H1 (cell line): ENCODE data around the gene FGFRL1. TPM values are rescaled to one million over a fixed set of nuclear protein-coding genes. Genes with fewer than 3 reads are reported as not detected.

Source experiments
- CTCF ChIA-PET: fragments of 300-600 bp; sonication (Branson Sonifier 250); formaldehyde crosslinking; loops from one replicate; lab custom pipeline; 2021; ENCODE audit not compliant: partially characterized antibody; lab: Charles Lee
- POLR2A ChIA-PET: fragments of 300-600 bp; sonication (Branson Sonifier 250); formaldehyde crosslinking; loops from one replicate; lab custom pipeline; 2021; ENCODE audit warnings: inconsistent platforms; ENCODE audit not compliant: partially characterized antibody; lab: Charles Lee
- DNase-seq, 2 experiments: peaks; one replicate each; pipeline versions ENCODE4 v3.0.0 to v3.0.0-alpha.2; 2010 to 2022; ENCODE audit warnings: low spot score in 2 of 2, low read depth in 1 of 2, mixed read lengths in 1 of 2
- FAIRE-seq: peaks from 2 replicates; lab custom pipeline; 2011; peaks lifted over from hg19 to GRCh38; lab: Jason Lieb, UNC
- H2AFZ ChIP-seq: 2 replicates; pipeline ENCODE4 v1.8.1; 2012; ENCODE audit warnings: low read length, inconsistent platforms
- H2AK5ac ChIP-seq: 2 replicates; pipeline ENCODE4 v1.6.1; 2013; ENCODE audit warnings: low read depth, low read length
- H2BK120ac ChIP-seq: replicated peaks from 2 replicates; pipeline ENCODE3; 2013; ENCODE audit warnings: low read depth, low read length, inconsistent platforms
- H2BK12ac ChIP-seq: 2 replicates; pipeline ENCODE4 v1.6.1; 2013; ENCODE audit warnings: low read depth, low read length
- H2BK15ac ChIP-seq: 2 replicates; pipeline ENCODE4 v1.6.1; 2013; ENCODE audit warnings: low read length
- H2BK20ac ChIP-seq: 2 replicates; pipeline ENCODE4 v1.6.1; 2013; ENCODE audit warnings: low read length
- H2BK5ac ChIP-seq: 2 replicates; pipeline ENCODE4 v1.6.1; 2013; ENCODE audit warnings: low read depth, low read length
- H3K14ac ChIP-seq: 2 replicates; pipeline ENCODE4 v1.6.1; 2013; ENCODE audit warnings: inconsistent platforms; ENCODE audit not compliant: insufficient read length
- H3K18ac ChIP-seq: 2 replicates; pipeline ENCODE4 v1.6.1; 2013; ENCODE audit warnings: low read length; ENCODE audit errors: extremely low read depth
- H3K23ac ChIP-seq: 2 replicates; pipeline ENCODE4 v1.6.1; 2013; ENCODE audit warnings: inconsistent platforms; ENCODE audit not compliant: insufficient read length
- H3K23me2 ChIP-seq: 2 replicates; pipeline ENCODE4 v1.6.1; 2013; ENCODE audit warnings: low read depth, low read length
- H3K27ac ChIP-seq: 2 replicates; pipeline ENCODE4 v1.6.1; 2011; ENCODE audit warnings: low read depth, low read length, inconsistent platforms
- H3K27me3 ChIP-seq, 4 experiments: replicated peaks in 1 of 4; 1 replicate in 1 of 4; 2 replicates in 3 of 4; pipeline versions ENCODE4 v1.6.1 to v1.8.1; 2011 to 2013; ENCODE audit warnings: low read length in 3 of 4, mild to moderate bottlenecking in 3 of 4, inconsistent platforms in 2 of 4, mixed read lengths in 2 of 4, moderate library complexity in 1 of 4; ENCODE audit not compliant: control insufficient read depth in 3 of 4, insufficient read depth in 3 of 4; ENCODE audit errors: extremely low read depth in 1 of 4
- H3K36me3 ChIP-seq, 4 experiments: 2 replicates each; pipeline versions ENCODE4 v1.6.1 to v1.8.1; 2011 to 2013; ENCODE audit warnings: mild to moderate bottlenecking in 4 of 4, low read length in 3 of 4, moderate library complexity in 2 of 4, control low read depth in 1 of 4, inconsistent platforms in 1 of 4; ENCODE audit not compliant: insufficient read depth in 4 of 4, control insufficient read depth in 2 of 4
- H3K4ac ChIP-seq: replicated peaks from 2 replicates; pipeline ENCODE3; 2013; ENCODE audit warnings: low read length, low read depth, mixed read lengths, inconsistent platforms; ENCODE audit not compliant: insufficient read length
- H3K4me1 ChIP-seq, 4 experiments: replicated peaks in 1 of 4; 1 replicate in 1 of 4; 2 replicates in 3 of 4; pipeline versions ENCODE4 v1.6.1 to v1.8.1; 2011 to 2013; ENCODE audit warnings: low read length in 3 of 4, inconsistent platforms in 2 of 4, mixed read lengths in 1 of 4; ENCODE audit not compliant: insufficient read depth in 4 of 4, control insufficient read depth in 3 of 4
- H3K4me2 ChIP-seq, 2 experiments: 2 replicates each; pipeline versions ENCODE4 v1.6.1 to v1.8.1; 2011 to 2013; ENCODE audit warnings: low read depth in 2 of 2, low read length in 2 of 2, control low read depth in 1 of 2, inconsistent platforms in 1 of 2, mild to moderate bottlenecking in 1 of 2; ENCODE audit not compliant: insufficient read depth in 1 of 2
- H3K4me3 ChIP-seq, 4 experiments: fragments of 200-600, 300-600 bp in 1 of 4; sonication (generic), shearing (Covaris generic), sonication (Bioruptor Twin) in 1 of 4; 2 replicates each; pipeline versions ENCODE4 v1.5.1 to v1.8.1; 2011 to 2016; ENCODE audit warnings: low read length in 4 of 4, low read depth in 3 of 4, control low read depth in 2 of 4, inconsistent platforms in 2 of 4, mild to moderate bottlenecking in 2 of 4, mixed read lengths in 1 of 4, moderate library complexity in 1 of 4; ENCODE audit not compliant: insufficient read depth in 2 of 4; ENCODE audit errors: extremely low read depth in 1 of 4
- H3K56ac ChIP-seq: replicated peaks from 2 replicates; pipeline ENCODE3; 2013; ENCODE audit warnings: low read depth, mild to moderate bottlenecking, mixed read lengths, low read length, inconsistent platforms; ENCODE audit not compliant: insufficient read length
- H3K79me1 ChIP-seq: 2 replicates; pipeline ENCODE4 v1.6.1; 2013; ENCODE audit warnings: low read depth, low read length, control low read depth
- H3K79me2 ChIP-seq, 2 experiments: 2 replicates each; pipeline versions ENCODE4 v1.6.1 to v1.8.1; 2012 to 2013; ENCODE audit warnings: low read length in 2 of 2, mild to moderate bottlenecking in 2 of 2, inconsistent platforms in 1 of 2; ENCODE audit not compliant: insufficient read depth in 2 of 2, control insufficient read depth in 1 of 2
- H3K9ac ChIP-seq, 4 experiments: replicated peaks in 1 of 4; 1 replicate in 1 of 4; 2 replicates in 3 of 4; pipeline versions ENCODE4 v1.6.1 to v1.8.1; 2011 to 2013; ENCODE audit warnings: low read depth in 3 of 4, low read length in 3 of 4, control low read depth in 2 of 4, mild to moderate bottlenecking in 2 of 4, moderate library complexity in 2 of 4, inconsistent platforms in 1 of 4; ENCODE audit errors: extremely low read depth in 1 of 4
- H3K9me3 ChIP-seq, 2 experiments: 2 replicates each; pipeline versions ENCODE4 v1.6.1 to v1.8.1; 2012 to 2013; ENCODE audit warnings: mild to moderate bottlenecking in 2 of 2, moderate library complexity in 2 of 2, control low read depth in 1 of 2, inconsistent platforms in 1 of 2, low read depth in 1 of 2, low read length in 1 of 2, mixed read lengths in 1 of 2; ENCODE audit not compliant: insufficient read depth in 2 of 2
- H4K20me1 ChIP-seq, 2 experiments: replicated peaks in 1 of 2; 2 replicates each; pipeline versions ENCODE3 to v1.8.1; 2011 to 2013; ENCODE audit warnings: inconsistent platforms in 2 of 2, low read length in 2 of 2, mild to moderate bottlenecking in 1 of 2; ENCODE audit not compliant: insufficient read depth in 2 of 2, control insufficient read depth in 1 of 2
- H4K5ac ChIP-seq: 2 replicates; pipeline ENCODE4 v1.6.1; 2013; ENCODE audit warnings: low read length, low read depth, mixed read lengths, inconsistent platforms; ENCODE audit not compliant: insufficient read length
- H4K8ac ChIP-seq: 2 replicates; pipeline ENCODE4 v1.8.0; 2013; ENCODE audit warnings: mild to moderate bottlenecking, moderate library complexity, low read length, inconsistent platforms; ENCODE audit not compliant: insufficient read depth; ENCODE audit errors: extremely low read depth
- H4K91ac ChIP-seq: replicated peaks from 2 replicates; pipeline ENCODE3; 2013; ENCODE audit warnings: low read length, mixed read lengths, inconsistent platforms; ENCODE audit not compliant: insufficient read length
- BACH1 ChIP-seq: IDR thresholded peaks from 2 replicates; pipeline ENCODE4 v1.6.1; 2012; ENCODE audit warnings: low read length, improper control_type of control experiment
- CHD1 ChIP-seq: IDR thresholded peaks from 2 replicates; pipeline ENCODE4 v1.6.1; 2012; ENCODE audit warnings: low read depth, low read length, improper control_type of control experiment
- CHD2 ChIP-seq: IDR thresholded peaks from 2 replicates; pipeline ENCODE4 v1.6.1; 2012; ENCODE audit warnings: low read length, improper control_type of control experiment
- GABPA ChIP-seq: IDR thresholded peaks from 2 replicates; pipeline ENCODE4 v1.6.1; 2011; ENCODE audit warnings: mild to moderate bottlenecking, low read length, moderate library complexity, borderline replicate concordance; ENCODE audit not compliant: insufficient read depth
- GTF2F1 ChIP-seq: IDR thresholded peaks from 2 replicates; pipeline ENCODE4 v1.6.1; 2012; ENCODE audit warnings: low read depth, low read length, improper control_type of control experiment, borderline replicate concordance
- HDAC6 ChIP-seq: IDR thresholded peaks from one replicate; pipeline ENCODE4 v1.7.1; 2012; ENCODE audit warnings: low read depth, mild to moderate bottlenecking, inconsistent platforms, low read length, moderate library complexity
- JUN ChIP-seq: IDR thresholded peaks from 2 replicates; pipeline ENCODE4 v1.6.1; 2011; ENCODE audit warnings: low read depth, mild to moderate bottlenecking, improper control_type of control experiment, low read length
- RBBP5 ChIP-seq: IDR thresholded peaks from 2 replicates; pipeline ENCODE4 v1.7.1; 2012; ENCODE audit warnings: low read depth, mild to moderate bottlenecking, inconsistent platforms, low read length, moderate library complexity, borderline replicate concordance
- RNF2 ChIP-seq: fragments of 200-900, 300-1000 bp; sonication (generic); IDR thresholded peaks from 2 replicates; pipeline ENCODE4 v1.7.1; 2016; ENCODE audit warnings: borderline replicate concordance, low read depth, mild to moderate bottlenecking, antibody characterized with exemption, low read length; ENCODE audit not compliant: poor library complexity, severe bottlenecking; ENCODE audit errors: missing control alignments
- SIN3A ChIP-seq, 2 experiments: IDR thresholded peaks in 1 of 2; conservative IDR thresholded peaks in 1 of 2; 2 replicates each; pipeline ENCODE4 v1.6.1; 2011 to 2012; ENCODE audit warnings: low read length in 2 of 2, improper control_type of control experiment in 1 of 2, low read depth in 1 of 2, mild to moderate bottlenecking in 1 of 2
- SP4 ChIP-seq: IDR thresholded peaks from 2 replicates; pipeline ENCODE4 v1.6.1; 2012; ENCODE audit warnings: low read length, inconsistent platforms
- WGBS, 2 experiments: shearing (Covaris generic) in 1 of 2; methylation state at CpG; one replicate each; pipeline versions ENCODE4 v1.1.6 to v1.1.7; 2013 to 2015; ENCODE audit warnings: low lambda C conversion rate in 2 of 2, mixed read lengths in 2 of 2, inconsistent platforms in 1 of 2, low coverage in 1 of 2, missing lambda C conversion rate in 1 of 2; ENCODE audit not compliant: insufficient replicate concordance in 2 of 2, insufficient coverage in 1 of 2, insufficient read length in 1 of 2; ENCODE audit errors: extremely low coverage in 1 of 2, missing lambda C conversion rate in 1 of 2; 5-methylcytosine and 5-hydroxymethylcytosine counted together
- polyA plus RNA-seq, 7 experiments: library from polyadenylated mRNA; depleted of rRNA in 3 of 7; stranded (reverse) in 5 of 7; unstranded in 2 of 7; fragments of >200 nt in 5 of 7; fragments of 200-250 nt in 2 of 7; gene quantifications; 1 replicate in 5 of 7; 2 replicates in 1 of 7; 4 replicates in 1 of 7; pipeline versions ENCODE4 v1.2.1 to v1.2.3, GENCODE V29; 2011 to 2013; ENCODE audit warnings: missing spikeins in 2 of 7, mixed read lengths in 2 of 7
- total RNA-seq: library from RNA; stranded (reverse); fragmentation: NEBNext Ultra II Directional; extraction: Animal tissue kit (Norgen Biotek cat#: 25700); gene quantifications from 2 replicates; pipeline ENCODE4 v1.2.1, GENCODE V29; 2021

FGFRL1 gene
- total and polyA plus RNA-seq, 2 of the 8 experiments (the other 6 are each of a cell fraction or from before 2014, with no cell fraction given), result 18.9 to 34.6 TPM

DNA sequence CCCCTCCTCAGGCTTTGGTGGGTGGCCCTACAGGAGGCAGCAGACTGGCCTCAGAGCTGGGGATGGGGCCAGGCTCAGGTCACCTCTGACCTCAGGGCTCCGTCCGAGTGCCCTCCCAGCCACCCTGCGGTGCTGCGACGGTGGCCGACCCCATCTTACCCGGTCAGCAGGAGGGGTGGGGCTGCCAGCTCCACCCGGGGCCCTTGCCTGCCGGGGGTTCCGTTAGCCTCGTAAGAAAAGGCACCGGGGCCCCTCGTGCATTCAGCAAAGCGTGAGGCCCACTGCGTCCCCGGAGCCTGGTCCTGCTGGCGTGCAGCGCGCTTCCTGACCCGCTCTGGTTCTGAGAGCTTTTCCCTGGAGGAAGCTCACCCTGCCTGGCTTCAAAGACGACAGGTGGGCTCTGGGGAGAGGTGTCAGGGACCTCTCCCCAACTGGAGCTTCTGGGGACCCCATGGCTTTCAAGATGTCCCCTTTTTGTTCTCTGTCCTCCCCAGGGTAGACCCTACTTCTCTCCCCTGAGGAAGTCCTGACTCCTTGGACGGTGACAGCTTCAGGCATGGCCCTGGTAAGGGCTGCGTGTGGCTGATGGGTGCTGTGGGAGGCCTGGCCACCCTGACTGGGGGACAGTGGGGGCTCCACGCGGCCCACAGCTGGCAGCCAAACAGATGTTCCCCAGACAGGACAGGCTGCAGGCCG, 15.9 kb downstream of the FGFRL1 start:
- no peak overlapping the region for H2BK5ac ChIP-seq
- no peaks in the 10 kb centered on the region for H3K79me1 ChIP-seq
- H3K27me3 ChIP-seq, result 0 out of 7 replicates have a peak, but pooled peaks cover 0 to 5% (median 0%) of the 10 kb centered on the region in 4 experiments
- no peak overlapping the region for H3K4me3 ChIP-seq
- H2BK15ac ChIP-seq, result no peak overlapping the region
- H2BK120ac ChIP-seq, result no peak overlapping the region
- no peak overlapping the region for H3K4me2 ChIP-seq
- H3K36me3 ChIP-seq, result peaks cover 0 to 9% (median 8%) of the 10 kb centered on the region in 4 experiments; a peak in 5 of 8 replicates
- peak overlapping the region; percentile 51 for H4K8ac ChIP-seq
- no peak overlapping the region for H3K23ac ChIP-seq
- no peak overlapping the region for H3K56ac ChIP-seq
- H2BK12ac ChIP-seq, result no peak overlapping the region
- no peak overlapping the region for H4K91ac ChIP-seq
- H4K20me1 ChIP-seq, result peaks cover 0 to 14% of the 10 kb centered on the region in 2 experiments
- H3K14ac ChIP-seq, result no peak overlapping the region
- peaks cover 0 to 12% (median 4%) of the 10 kb centered on the region in 4 experiments; a peak in 4 of 7 replicates for H3K4me1 ChIP-seq
- H3K9ac ChIP-seq, result no peak overlapping the region
- no peak overlapping the region for H4K5ac ChIP-seq
- H3K9me3 ChIP-seq, result no peaks in the 10 kb centered on the region
- no peak overlapping the region for H2AFZ ChIP-seq
- POLR2A ChIA-PET, result interaction anchor here (1.0 to 1.1 kb wide), 2 partner anchors 9 to 12 kb away, joined by 3 to 5 read pairs; no protein-coding TSS in a partner anchor
- no peak for FAIRE-seq
- CTCF ChIA-PET, result interaction anchor here (0.7 to 2.1 kb wide), 4 partner anchors 10 to 63 kb away, joined by 3 to 6 read pairs (median 3); no protein-coding TSS in a partner anchor
- H2BK20ac ChIP-seq, result no peak overlapping the region
- H3K23me2 ChIP-seq, result no peaks in the 10 kb centered on the region; the same call in 1 of the 2 replicates
- H3K18ac ChIP-seq, result no peak overlapping the region
- H3K27ac ChIP-seq, result no peak overlapping the region
- DNase-seq, result no peak
- H3K4ac ChIP-seq, result no peak overlapping the region
- 0 out of 2 replicates have a peak overlapping the region, but pooled peaks have one; percentile 24 for H2AK5ac ChIP-seq
- TF ChIP-seq HDAC6 (no peak), RNF2 (no peak), GTF2F1 (no peak), CHD2 (no peak), RBBP5 (no peak), SIN3A (conservative IDR thresholded peaks at IDR 0.05 in 1 of 2, IDR thresholded peaks at IDR 0.05 in 1 of 2; ENCODE audit: low read depth in 1 of 2, low read length in 2 of 2) (no peak), JUN (no peak), GABPA (no peak), SP4 (no peak), CHD1 (no peak), BACH1 (no peak)
- no peaks in the 10 kb centered on the region for H3K79me2 ChIP-seq
- 95% methylated on average over 14 of the region's 26 CpGs; no CpG with 5 or more reads in 1 of the 2 experiments for WGBS, 2 experiments
